ENCODE data around the gene OR9K2.
"Not testable (repeated sequence)": the region's sequence is repeated elsewhere in the genome, so short reads cannot be mapped to it uniquely, and the experiment has no call there.

GRCh38 chr12:55171846-55172245 lies 45.6 kb downstream of the OR9K2 start:
- not testable (repeated sequence) for TF ChIP-seq EZH2 (IDR thresholded peaks at IDR 0.05; ENCODE audit: low read length); CTCF (optimal IDR thresholded peaks at IDR 0.05 in 1 of 3, IDR thresholded peaks at IDR 0.05 in 1 of 3, conservative IDR thresholded peaks at IDR 0.05 in 1 of 3; ENCODE audit: extremely low read depth in 1 of 3, insufficient read depth in 2 of 3, low read length in 3 of 3)

Measured in keratinocyte (primary cell).